Activated T-cell treated with anti-CD3 and anti-CD28 coated beads for 24 hours (primary cell): ENCODE data around the gene TBC1D3B.
A peak's percentile ranks its signal among the peaks of the same experiment; 100 is the strongest.
"Not testable (repeated sequence)": the region's sequence is repeated elsewhere in the genome, so short reads cannot be mapped to it uniquely, and the experiment has no call there.

Source experiments
- DNase-seq: peaks from one replicate; pipeline ENCODE4 v3.0.0-alpha.2; 2020; ENCODE audit warnings: low read depth

Gene TBC1D3B

DNA sequence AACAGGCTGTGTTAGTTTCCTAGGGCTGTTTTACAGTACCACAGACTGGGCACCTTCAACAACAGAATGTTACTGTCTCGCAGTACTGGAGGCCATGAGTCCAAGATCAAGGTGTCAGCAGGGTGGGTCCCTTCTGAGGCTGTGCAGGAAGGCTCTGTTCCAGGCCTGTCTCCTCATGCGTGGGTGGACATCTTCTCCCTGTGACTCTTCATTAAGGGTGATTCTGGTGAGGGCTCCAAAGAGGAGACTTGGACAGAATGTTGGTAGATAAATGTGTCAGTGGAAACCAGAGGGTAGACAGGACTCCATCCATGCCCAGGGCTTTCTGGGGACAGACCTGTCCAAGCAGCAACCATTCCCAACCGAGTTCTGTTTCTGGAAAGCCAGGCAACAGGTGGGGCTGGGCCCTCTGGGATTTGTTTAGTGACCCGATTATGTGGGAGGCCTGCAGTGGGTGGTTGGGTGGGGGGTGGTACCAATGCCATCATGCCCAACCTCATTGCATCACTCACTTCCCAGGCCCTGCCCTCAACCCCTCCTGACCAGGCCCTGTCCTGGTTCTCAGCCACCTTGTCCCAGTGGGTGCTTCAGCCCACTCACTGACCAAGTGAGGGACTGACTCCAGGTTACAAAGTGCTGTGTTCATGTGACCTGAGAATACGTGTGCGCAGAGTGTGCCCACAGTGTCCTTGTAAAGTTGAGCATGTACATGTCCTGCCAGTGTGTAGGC, 5.2 kb upstream of the TBC1D3B start:
- DNase-seq, result not testable (repeated sequence)

- not testable (repeated sequence) for DNase-seq
Measured at GRCh38 chr17:36168836-36169235, 7.6 kb downstream of the TBC1D3B start.

GRCh38 chr17:36153895-36154610, 22.4 kb downstream of the TBC1D3B start:
- no peak for DNase-seq

DNA sequence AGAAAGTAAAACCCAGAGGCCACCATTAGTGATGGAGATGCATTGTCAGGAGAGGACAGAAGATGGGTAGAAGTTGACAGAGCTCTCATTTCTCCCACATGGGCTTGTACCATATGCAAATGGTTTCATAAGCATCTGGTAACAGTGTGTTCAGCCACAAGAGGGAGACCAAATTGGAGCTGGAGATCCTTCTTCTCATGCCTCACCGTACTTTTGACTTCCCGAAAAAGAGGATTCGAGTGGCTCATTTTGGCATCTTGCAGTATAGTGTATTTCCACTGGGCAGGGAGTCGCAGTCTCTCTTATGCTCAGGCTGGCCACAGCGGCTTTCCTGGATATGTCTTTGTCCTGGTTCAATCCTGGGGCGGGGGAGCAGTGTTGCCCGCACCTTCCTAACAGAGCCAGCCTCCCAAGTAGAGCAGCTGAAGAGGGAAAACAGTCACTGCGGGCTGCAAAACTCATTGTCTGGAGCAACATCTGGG, 23.8 kb downstream of the TBC1D3B start:
- DNase-seq, result no peak

- no peak for DNase-seq
Measured at GRCh38 chr17:36151891-36152638, 24.4 kb downstream of the TBC1D3B start.

DNA sequence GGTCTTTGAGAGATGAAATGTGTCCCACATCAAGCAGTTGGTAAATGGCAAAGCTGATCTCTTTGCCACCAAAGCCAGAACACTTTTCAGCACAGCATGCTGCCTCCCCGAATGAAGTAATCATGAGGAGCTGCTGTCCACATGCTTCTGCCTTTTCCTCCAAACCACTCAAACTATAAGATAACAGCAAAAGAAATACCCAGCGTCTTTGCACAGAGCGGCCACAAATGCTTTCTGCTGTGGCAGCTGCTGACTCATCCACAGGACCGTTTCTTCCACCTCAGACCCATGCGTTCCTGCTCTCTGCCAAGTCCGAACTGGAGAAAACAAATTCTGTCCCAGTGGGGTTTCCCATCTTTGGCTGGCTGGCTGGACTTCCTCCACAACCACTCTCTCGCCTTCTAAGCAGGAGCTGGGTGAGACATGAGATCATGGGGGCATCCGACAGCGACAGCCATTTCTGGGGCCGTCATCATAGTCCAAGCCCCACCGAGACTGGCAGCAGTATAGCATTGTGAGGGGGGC, 27.1 kb downstream of the TBC1D3B start:
- DNase-seq, result no peak

GRCh38 chr17:36148559-36149295, 27.7 kb downstream of the TBC1D3B start:
- DNase-seq, result peak; percentile 56

- DNase-seq, result no peak
Measured at GRCh38 chr17:36147601-36148000, 28.8 kb downstream of the TBC1D3B start.

DNA sequence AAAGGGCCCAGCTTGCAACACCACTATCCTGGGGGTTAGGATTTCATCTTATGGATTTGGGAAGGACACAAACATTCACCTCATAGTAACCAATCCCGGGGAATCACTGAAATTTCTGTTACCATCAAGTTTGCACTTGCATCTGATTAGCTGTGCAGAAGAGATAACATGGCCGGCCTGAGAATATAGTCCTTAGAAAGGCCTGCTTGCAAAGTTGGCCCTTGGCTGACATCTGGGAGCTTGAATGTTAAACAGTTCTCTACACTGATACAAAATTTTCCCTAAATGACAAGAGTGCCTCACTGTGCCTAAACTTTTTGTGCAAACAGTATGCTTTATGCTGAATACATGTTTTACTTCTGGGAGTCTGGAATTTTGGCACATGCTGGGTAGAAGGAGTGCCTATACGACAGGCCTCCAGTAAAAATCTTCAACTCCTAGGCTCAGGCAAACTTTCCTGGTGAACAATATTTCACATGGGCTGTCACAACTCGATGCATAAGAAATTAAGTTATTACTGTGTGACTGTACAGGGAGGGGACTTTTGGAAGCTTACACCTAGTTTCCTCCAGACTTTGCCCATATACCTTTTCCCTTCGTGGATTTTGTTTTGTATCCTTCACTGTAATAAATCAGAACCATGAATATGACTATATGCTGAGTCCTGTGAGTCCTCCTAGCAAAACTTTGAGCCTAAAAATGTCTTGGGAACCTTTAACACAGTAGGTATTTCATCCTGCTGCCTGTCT, 31.3 kb downstream of the TBC1D3B start:
- no peak for DNase-seq

DNA sequence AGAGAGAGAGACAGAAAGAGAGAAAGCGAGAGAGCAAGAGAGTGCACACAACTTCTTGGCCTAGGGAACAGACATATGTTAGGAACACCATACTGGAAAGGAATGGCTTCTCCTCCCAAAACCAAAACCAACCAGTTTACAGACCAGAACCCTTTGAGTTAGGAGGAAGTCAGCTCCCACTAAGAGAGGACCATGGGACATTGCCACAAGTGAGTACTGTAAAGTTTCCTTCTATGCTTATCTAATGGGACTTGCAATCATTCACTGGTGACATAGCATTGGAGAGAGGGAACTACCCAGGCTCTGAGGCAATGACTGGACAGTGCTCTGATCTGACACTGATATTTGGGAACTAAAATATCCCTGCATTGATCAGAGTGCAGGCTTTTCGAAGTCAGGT, 32.4 kb downstream of the TBC1D3B start:
- DNase-seq, result no peak

DNA sequence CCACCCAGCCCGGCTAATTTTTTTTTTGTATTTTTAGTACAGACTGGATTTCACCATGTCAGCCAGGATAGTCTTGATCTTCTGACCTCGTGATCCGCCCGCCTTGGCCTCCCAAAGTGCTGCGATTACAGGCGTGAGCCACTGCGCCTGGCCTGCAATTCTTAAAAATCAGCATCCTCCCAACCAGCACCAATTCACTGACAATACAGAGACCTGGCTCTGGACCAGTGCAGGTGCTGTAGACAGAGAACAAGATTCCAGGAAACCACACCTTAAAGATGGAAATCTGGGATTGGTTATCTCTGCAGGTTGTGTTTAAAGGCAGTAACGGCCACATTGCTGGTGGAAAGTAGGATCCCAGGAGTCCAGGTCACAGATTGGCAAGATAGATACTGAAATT, 33.6 kb downstream of the TBC1D3B start:
- DNase-seq, result no peak

DNA sequence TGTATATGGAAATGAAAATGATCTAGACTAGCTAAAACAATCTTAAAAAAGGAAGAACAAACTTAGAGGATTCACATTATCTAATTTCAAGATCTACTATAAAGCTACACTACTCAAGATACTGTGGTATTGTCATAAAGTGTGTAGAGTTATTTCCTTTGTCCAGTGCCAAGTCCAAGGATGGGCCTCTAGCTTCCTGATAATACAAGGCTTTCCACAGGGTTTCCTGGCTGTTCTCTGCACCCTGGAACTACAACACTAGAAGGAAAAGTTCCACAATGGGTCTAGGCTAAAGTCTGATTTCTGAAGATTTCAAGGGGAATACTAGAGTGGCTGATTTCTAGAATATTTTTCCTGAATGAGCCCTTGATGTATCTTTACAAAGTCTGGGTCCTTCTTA, 34.2 kb downstream of the TBC1D3B start:
- no peak for DNase-seq

- DNase-seq, result no peak
Measured at GRCh38 chr17:36136439-36136838, 40.0 kb downstream of the TBC1D3B start.

DNA sequence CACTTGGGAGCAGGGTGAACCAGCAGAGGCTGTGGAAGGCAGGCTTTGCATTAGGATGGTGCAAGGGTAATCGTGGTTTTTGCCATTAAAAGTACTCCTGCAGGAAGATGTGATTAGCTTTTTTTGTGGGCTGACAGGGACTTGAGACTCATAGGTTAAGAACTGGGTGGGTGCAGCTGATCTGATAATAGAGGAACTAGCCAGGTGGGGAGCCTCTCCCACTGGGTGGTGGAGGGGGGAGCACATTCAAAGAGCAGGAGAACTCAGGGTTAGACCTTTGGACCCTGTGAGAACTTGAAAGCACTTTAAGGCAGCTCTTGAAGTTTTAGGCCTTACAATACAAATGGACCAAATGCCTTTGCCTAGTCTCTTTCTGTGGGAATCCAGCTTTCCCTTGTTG, 40.4 kb downstream of the TBC1D3B start:
- DNase-seq, result no peak

- DNase-seq, result no peak
Measured at GRCh38 chr17:36135465-36135864, 41.0 kb downstream of the TBC1D3B start.

DNA sequence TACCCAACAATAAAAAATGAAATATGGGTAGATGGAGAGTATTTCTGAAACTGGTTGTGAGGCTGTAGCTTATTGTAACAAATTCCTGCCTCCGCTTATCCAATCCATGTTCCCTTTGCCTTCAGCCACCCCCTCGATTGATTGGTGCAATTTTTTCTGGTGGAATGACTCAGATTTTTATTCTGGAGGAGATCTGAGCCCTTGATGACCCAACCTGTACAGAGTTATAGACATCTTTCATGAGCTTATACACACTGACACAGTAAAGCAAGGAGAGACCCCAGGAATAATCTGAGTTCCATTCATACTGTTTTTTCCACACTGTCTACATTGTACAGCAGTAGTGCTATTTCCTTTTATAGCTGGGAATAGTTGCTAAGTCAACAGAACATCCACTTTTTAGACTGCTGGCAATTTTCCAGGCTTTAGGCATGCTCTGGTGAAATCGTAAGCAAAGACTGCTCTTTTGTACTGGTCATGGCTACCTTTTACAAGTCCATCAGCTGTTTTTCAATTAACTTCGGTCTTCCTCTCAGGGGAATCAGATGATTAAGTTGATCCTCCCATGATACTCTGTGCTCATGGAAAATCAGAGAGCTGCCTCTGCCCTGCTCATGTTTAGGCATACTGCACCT, 42.7 kb downstream of the TBC1D3B start:
- no peak for DNase-seq

DNA sequence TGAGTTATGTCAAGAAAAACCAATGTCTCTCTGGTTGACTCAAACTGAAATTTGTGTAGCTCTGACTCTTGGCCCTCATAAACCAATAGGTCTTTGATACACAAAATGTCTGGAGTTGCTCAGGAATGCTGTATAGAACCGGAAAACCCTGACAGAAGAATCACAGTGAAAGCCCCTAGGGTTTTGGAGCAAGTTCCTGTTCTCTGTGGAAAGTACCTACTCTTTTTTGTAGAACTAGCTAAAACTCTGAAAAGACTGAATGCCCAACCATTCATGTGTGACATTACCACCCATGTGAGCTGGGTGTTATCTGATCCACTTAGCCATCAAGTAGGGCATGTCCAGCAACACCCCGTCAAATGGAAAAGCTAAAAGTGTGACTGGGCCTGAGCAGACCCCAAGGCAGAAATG, 44.0 kb downstream of the TBC1D3B start:
- DNase-seq, result no peak

GRCh38 chr17:36131931-36132330, 44.5 kb downstream of the TBC1D3B start:
- DNase-seq, result no peak

- no peak for DNase-seq
Measured at GRCh38 chr17:36131421-36131820, 45.0 kb downstream of the TBC1D3B start.

GRCh38 chr17:36130346-36130745, 46.1 kb downstream of the TBC1D3B start:
- DNase-seq, result no peak

- DNase-seq, result no peak
Measured at GRCh38 chr17:36129616-36130015, 46.8 kb downstream of the TBC1D3B start.
